GM12872 (cell line): ENCODE data around the gene ARHGAP35.

Experiments used
- CTCF ChIP-seq: IDR thresholded peaks from 3 replicates; pipeline ENCODE4 v1.5.1; 2011; ENCODE audit warnings: low read depth, mild to moderate bottlenecking, low read length, moderate library complexity; ENCODE audit not compliant: insufficient read depth

ARHGAP35 gene

GRCh38 chr19:46892252-46893179 lies 31.7 kb downstream of the ARHGAP35 start:
- TF ChIP-seq CTCF: no peak

- no peak for TF ChIP-seq CTCF
Measured at GRCh38 chr19:46896076-46896794, 35.4 kb downstream of the ARHGAP35 start.

- no peak for TF ChIP-seq CTCF
Measured at GRCh38 chr19:46898731-46899130, 37.9 kb downstream of the ARHGAP35 start.

GRCh38 chr19:46900341-46900740 lies 39.5 kb downstream of the ARHGAP35 start:
- TF ChIP-seq CTCF: no peak

GRCh38 chr19:46901701-46902401 lies 41.1 kb downstream of the ARHGAP35 start:
- TF ChIP-seq CTCF: no peak

GRCh38 chr19:46902402-46902766 lies 41.6 kb downstream of the ARHGAP35 start:
- no peak for TF ChIP-seq CTCF

GRCh38 chr19:46903458-46903857 lies 42.7 kb downstream of the ARHGAP35 start:
- TF ChIP-seq CTCF: no peak
